ENCODE results near the gene IQSEC3.

DNA sequence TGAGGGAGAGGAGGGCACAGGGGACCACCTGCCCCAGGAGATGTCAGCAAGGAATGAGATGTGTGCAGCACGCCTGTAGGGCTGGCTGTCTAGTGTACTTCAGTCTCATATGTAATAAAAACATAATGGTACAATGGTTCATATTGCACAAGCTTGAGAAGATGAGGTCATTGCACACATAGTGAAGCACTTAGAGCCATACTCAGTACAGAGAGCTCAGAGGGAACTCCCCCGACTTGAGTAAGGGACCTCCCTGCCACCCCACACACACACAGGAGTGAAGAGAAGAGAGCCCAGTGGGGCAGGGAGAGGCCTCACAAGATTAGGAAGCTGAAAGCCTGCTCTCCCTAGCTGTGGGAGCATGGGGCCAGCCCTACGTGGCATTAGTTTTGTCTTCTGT lies 85.9 kb downstream of the IQSEC3 start:
- TF ChIP-seq POLR2A (IDR thresholded peaks at IDR 0.05; ENCODE audit: low read depth, low read length), result no peak
- no peak for TF ChIP-seq TAF1 (IDR thresholded peaks at IDR 0.05; ENCODE audit: borderline replicate concordance, low read depth, low read length)
- no peak for TF ChIP-seq POLR2AphosphoS5 (IDR thresholded peaks at IDR 0.05; ENCODE audit: low read depth, low read length)
